HepG2 (cell line): Measurements from ENCODE around the gene SLC34A3. TPM values are rescaled to one million over a fixed set of nuclear protein-coding genes. Genes with fewer than 3 reads are reported as not detected.

ENCODE experiments used
- ATAC-seq: fragments of 200-7000 bp; cut with Tn5 transposase; 3 replicates; pipeline ENCODE4 v1.9.1; 2020; ENCODE audit warnings: mild to moderate bottlenecking, moderate library complexity
- BruUV-seq: library from RNA; stranded (reverse); fragments of 400-500 nt; replicated peaks from 2 replicates; lab custom pipeline; 2021; lab: Mats Ljungman, UMichigan
- CTCF ChIA-PET: fragments of 300-600 bp; formaldehyde crosslinking; extraction: SDS; loops from one replicate; lab custom pipeline; 2021; ENCODE audit warnings: low total read pairs, inconsistent platforms, low intra/inter-chr PET ratio; lab: Yijun Ruan, JAX
- POLR2A ChIA-PET: fragments of 350-600 bp; sonication (Branson Sonifier 250); formaldehyde crosslinking; loops from one replicate; lab custom pipeline; 2020; ENCODE audit warnings: antibody characterized with exemption, inconsistent platforms; lab: Yijun Ruan, JAX
- DNase-seq: peaks from one replicate; pipeline ENCODE4 v3.0.0-alpha.2; 2015; ENCODE audit warnings: low spot score
- FAIRE-seq: peaks from 3 replicates; lab custom pipeline; 2011; peaks lifted over from hg19 to GRCh38; lab: Jason Lieb, UNC
- H2AFZ ChIP-seq: one replicate; pipeline ENCODE4 v1.6.1; 2011; ENCODE audit warnings: low read length, inconsistent platforms
- H3K27ac ChIP-seq: fragments of 300-600 bp; 3 replicates; pipeline ENCODE4 v1.8.0; 2011; ENCODE audit warnings: mixed run types, mild to moderate bottlenecking, mixed read lengths, low read length, inconsistent platforms; ENCODE audit not compliant: insufficient read depth; ENCODE audit errors: extremely low read length
- H3K27me3 ChIP-seq, 2 experiments: fragments of 200-600 bp in 1 of 2; 2 replicates in 1 of 2; 3 replicates in 1 of 2; pipeline versions ENCODE4 v1.6.0 to v1.8.0; 2011; ENCODE audit warnings: low read length in 2 of 2, mild to moderate bottlenecking in 2 of 2, moderate library complexity in 2 of 2, inconsistent platforms in 1 of 2; ENCODE audit not compliant: insufficient read depth in 2 of 2, control insufficient read depth in 1 of 2
- H3K36me3 ChIP-seq, 2 experiments: fragments of 200-600 bp in 1 of 2; replicated peaks in 1 of 2; 2 replicates in 1 of 2; 3 replicates in 1 of 2; pipeline versions ENCODE4 v1.5.1 to v1.8.0; 2011; ENCODE audit warnings: low read length in 2 of 2, inconsistent platforms in 1 of 2; ENCODE audit not compliant: insufficient read depth in 2 of 2, control insufficient read depth in 1 of 2
- H3K4me1 ChIP-seq: 2 replicates; pipeline ENCODE4 v1.5.1; 2012; ENCODE audit warnings: low read length, inconsistent platforms; ENCODE audit not compliant: insufficient read depth
- H3K4me2 ChIP-seq: 2 replicates; pipeline ENCODE4 v1.6.0; 2011; ENCODE audit warnings: low read depth, low read length, inconsistent platforms
- H3K4me3 ChIP-seq, 3 experiments: fragments of 200-600 bp in 1 of 3; sonication (generic), shearing (Covaris generic) in 1 of 3; replicated peaks in 1 of 3; 2 replicates each; pipeline ENCODE4 v1.5.1; 2011 to 2016; ENCODE audit warnings: low read length in 3 of 3, inconsistent platforms in 2 of 3, low read depth in 2 of 3, mild to moderate bottlenecking in 2 of 3, control low read depth in 1 of 3, mixed read lengths in 1 of 3; ENCODE audit not compliant: insufficient read depth in 1 of 3
- H3K79me2 ChIP-seq: one replicate; pipeline ENCODE4 v1.6.1; 2011; ENCODE audit warnings: low read length, inconsistent platforms; ENCODE audit not compliant: insufficient read depth
- H3K9ac ChIP-seq: 2 replicates; pipeline ENCODE4 v1.6.0; 2011; ENCODE audit warnings: mild to moderate bottlenecking, low read depth, low read length, inconsistent platforms; ENCODE audit not compliant: insufficient read depth
- H3K9me3 ChIP-seq: 2 replicates; pipeline ENCODE4 v1.5.1; 2012; ENCODE audit warnings: mild to moderate bottlenecking, low read length
- H4K20me1 ChIP-seq: 2 replicates; pipeline ENCODE4 v1.6.0; 2011; ENCODE audit warnings: inconsistent platforms, mild to moderate bottlenecking, low read length, moderate library complexity; ENCODE audit not compliant: insufficient read depth
- FLYWCH1 ChIP-seq: sonication (generic); formaldehyde crosslinking; IDR thresholded peaks from 2 replicates; pipeline ENCODE4 v1.8.1; 2023; ENCODE audit warnings: mild to moderate bottlenecking, missing genetic modification reagents
- FOXC1 ChIP-seq: sonication (generic); formaldehyde crosslinking; IDR thresholded peaks from 2 replicates; pipeline ENCODE4 v1.8.0; 2022; ENCODE audit warnings: mild to moderate bottlenecking, missing genetic modification reagents, borderline replicate concordance
- KDM4B ChIP-seq: sonication (generic); formaldehyde crosslinking; IDR thresholded peaks from 2 replicates; pipeline ENCODE4 v1.4.0; 2020; ENCODE audit warnings: missing genetic modification reagents
- SKI ChIP-seq: fragments of 450-650 bp; IDR thresholded peaks from one replicate; pipeline ENCODE4 v1.6.1; 2018; ENCODE audit warnings: mild to moderate bottlenecking; ENCODE audit not compliant: partially characterized antibody
- TFAP4 ChIP-seq: sonication (generic); IDR thresholded peaks from 2 replicates; pipeline ENCODE4 v1.6.1; 2016; ENCODE audit warnings: low read depth, borderline replicate concordance
- TOE1 ChIP-seq: sonication (generic); formaldehyde crosslinking; IDR thresholded peaks from 2 replicates; pipeline ENCODE4 v1.4.0; 2020; ENCODE audit warnings: mild to moderate bottlenecking, missing genetic modification reagents
- YY1 ChIP-seq: IDR thresholded peaks from 2 replicates; pipeline ENCODE4 v1.6.1; 2011; ENCODE audit warnings: low read length, low read depth, moderate library complexity, mild to moderate bottlenecking; ENCODE audit not compliant: insufficient read depth, insufficient replicate concordance
- ZFP91 ChIP-seq: sonication (generic); formaldehyde crosslinking; IDR thresholded peaks from 2 replicates; pipeline ENCODE4 v1.9.0; 2022; ENCODE audit warnings: missing genetic modification reagents, mild to moderate bottlenecking, borderline replicate concordance
- ZNF235 ChIP-seq: sonication (generic); formaldehyde crosslinking; IDR thresholded peaks from 2 replicates; pipeline ENCODE4 v1.8.1; 2023; ENCODE audit warnings: mild to moderate bottlenecking, missing genetic modification reagents, borderline replicate concordance
- ZNF431 ChIP-seq: sonication (generic); formaldehyde crosslinking; IDR thresholded peaks from 2 replicates; pipeline ENCODE4 v1.9.0; 2022; ENCODE audit warnings: missing genetic modification reagents, low read depth, mild to moderate bottlenecking, borderline replicate concordance
- ZNF609 ChIP-seq: sonication (generic); formaldehyde crosslinking; IDR thresholded peaks from 2 replicates; pipeline ENCODE4 v1.4.0; 2020; ENCODE audit warnings: mild to moderate bottlenecking, missing genetic modification reagents, borderline replicate concordance
- ZNF773 ChIP-seq: sonication (generic); formaldehyde crosslinking; IDR thresholded peaks from 2 replicates; pipeline ENCODE4 v1.4.0; 2020; ENCODE audit warnings: missing genetic modification reagents, borderline replicate concordance
- WGBS: methylation state at CpG from one replicate; pipeline ENCODE4 v1.1.6; 2017; ENCODE audit warnings: low lambda C conversion rate; 5-methylcytosine and 5-hydroxymethylcytosine counted together
- in situ Hi-C: cut with HindIII; loops from 2 replicates; pipeline ENCODE4 v1.10.0; 2017; ENCODE audit warnings: low pct_unique_long_range_greater_than_20kb; ENCODE audit not compliant: extremely low pct_ligation_motif_present
- intact Hi-C: fragments of 100-400 bp; cut with micrococcal nuclease; formaldehyde crosslinking; loops from one replicate; pipeline ENCODE4 v1.10.0; 2022; ENCODE audit not compliant: unreplicated experiment
- polyA plus RNA-seq, 8 experiments: library from polyadenylated mRNA; depleted of rRNA in 3 of 8; stranded (reverse) in 7 of 8; unstranded in 1 of 8; fragments of >200 nt; fragmentation: Illumina TruSeq in 4 of 8; extraction: Trizol in 4 of 8; gene quantifications; 2 replicates each; pipeline versions ENCODE4 v1.2.1 to v1.2.3, GENCODE V29; 2011 to 2016; ENCODE audit warnings: low read depth in 4 of 8, missing spikeins in 1 of 8, mixed read lengths in 1 of 8; ENCODE audit not compliant: insufficient read depth in 1 of 8
- total RNA-seq, 5 experiments: library from RNA; depleted of rRNA; stranded (reverse); fragments of >200 nt; fragmentation: Illumina TruSeq; extraction: Trizol; gene quantifications; 2 replicates each; pipeline ENCODE4 v1.2.3, GENCODE V29; 2016; ENCODE audit warnings: low read depth in 1 of 5

SLC34A3 gene
- total and polyA plus RNA-seq, 2 of the 13 experiments (the other 11 are each of a cell fraction or from before 2014, with no cell fraction given) = 0.07 to 1.0 TPM

GRCh38 chr9:137276473-137277328, 46.0 kb downstream of the SLC34A3 start (continued):
- no peak for TF ChIP-seq ZNF773 (CRISPR knock-in tag)
- 0 out of 2 replicates have a peak, but pooled peaks have one; percentile 47 for TF ChIP-seq ZNF235
- TF ChIP-seq KDM4B (CRISPR knock-in tag) = no peak

- CTCF ChIA-PET = interaction anchor here (0.6 to 1.0 kb wide), 2 partner anchors 41 to 231 kb away, joined by 3 to 4 read pairs; no protein-coding TSS in a partner anchor
- H2AFZ ChIP-seq = no peak within 1 kb of the TSS
- in situ Hi-C loops (no loop called here), intact Hi-C loops (no loop called here)
- H3K4me3 ChIP-seq = peak within 1 kb of the TSS; percentile 87 to 90 (median 88)
- POLR2A ChIA-PET = interaction anchor here (0.7 to 2.8 kb wide), 31 partner anchors 9 to 341 kb away, joined by 3 to 78 read pairs (median 7); partner anchors contain the start of genes ENTPD8, EXD3, MAN1B1 and NELFB
- WGBS = 4% methylated on average over 6 of the region's 25 CpGs
- H3K9me3 ChIP-seq = no peaks in the 10 kb centered on the region
- ATAC-seq = peak; percentile 87
- peak within 1 kb of the TSS; percentile 82 for H3K9ac ChIP-seq
- DNase-seq = peak; percentile 94
- peak within 1 kb of the TSS; percentile 88 for H3K4me2 ChIP-seq
- peak within 1 kb of the TSS; percentile 90 for H3K27ac ChIP-seq
- peak; percentile 80 for FAIRE-seq
- peaks cover 2 to 13% of the 10 kb centered on the region in 2 experiments; a peak in 3 of 5 replicates for H3K36me3 ChIP-seq
- peaks cover 6% of the 10 kb centered on the region for H3K79me2 ChIP-seq
- no peaks in the 10 kb centered on the region; a peak in 1 of 5 replicates for H3K27me3 ChIP-seq
- peaks cover 21% of the 10 kb centered on the region for H3K4me1 ChIP-seq
- H4K20me1 ChIP-seq = no peaks in the 10 kb centered on the region
- BruUV-seq = no TSS peak
- peak; percentile 58; the same call in 1 of the 2 replicates for TF ChIP-seq ZNF431 (CRISPR knock-in tag)
- no peak for TF ChIP-seq FLYWCH1 (CRISPR knock-in tag)
- peak; percentile 79 for TF ChIP-seq TFAP4
- TF ChIP-seq FOXC1 (CRISPR knock-in tag) = no peak; the same call in 1 of the 2 replicates
- TF ChIP-seq YY1 = peak; percentile 65
- peak; percentile 40 for TF ChIP-seq SKI
- peak; percentile 79; the same call in 1 of the 2 replicates for TF ChIP-seq ZFP91 (CRISPR knock-in tag)
- no peak for TF ChIP-seq TOE1 (CRISPR knock-in tag)
- TF ChIP-seq ZNF609 (CRISPR knock-in tag) = peak; percentile 14; the same call in 1 of the 2 replicates
These were observed 46.8 kb downstream of the SLC34A3 start, which contains the start of gene TOR4A for GRCh38 chr9:137277329-137278041. Gene TOR4A, plus strand, starts transcription at chr9:137277726. Its CDS starts 964 bp downstream, at chr9:137278690.
